ENCODE measurements around the gene PFDN6. TPM values are rescaled to one million over a fixed set of nuclear protein-coding genes. Genes with fewer than 3 reads are reported as not detected.
"Not testable (repeated sequence)": the region's sequence is repeated elsewhere in the genome, so short reads cannot be mapped to it uniquely, and the experiment has no call there.

Gene PFDN6
- total RNA-seq, 1 experiment from 2014 or later: 85.8 TPM

DNA sequence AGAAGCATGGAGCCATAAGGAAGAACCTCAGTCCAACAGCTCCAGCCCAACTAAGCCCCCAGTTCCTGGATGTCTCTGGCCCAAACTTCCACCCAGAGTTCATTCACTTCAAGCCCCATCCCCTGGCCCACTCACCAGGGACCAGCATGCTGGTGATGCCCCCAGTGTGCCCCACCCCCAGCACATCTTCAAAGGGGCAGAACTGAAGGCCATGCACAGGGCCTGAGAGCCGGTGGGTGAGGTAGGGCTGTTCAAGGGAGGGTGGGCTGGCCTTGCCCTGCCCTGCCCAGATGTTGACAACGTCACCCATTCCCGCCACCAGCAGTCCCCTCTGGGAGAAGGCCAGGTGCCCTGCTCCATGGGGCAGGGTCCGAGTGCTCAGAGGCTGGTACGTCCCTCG, 8.9 kb upstream of the PFDN6 start:
- Histone ChIP-seq H2BK15ac (ENCODE audit: low read depth, low read length) (no peak overlapping the region), H3K79me2 (ENCODE audit: insufficient read depth, low read length) (no peaks in the 10 kb centered on the region), H2BK120ac (ENCODE audit: low read depth, low read length, poor library complexity, severe bottlenecking) (no peak overlapping the region), H4K5ac (ENCODE audit: insufficient read length, low read depth, low read length) (no peak overlapping the region), H3K14ac (ENCODE audit: insufficient read depth, low read length) (no peak overlapping the region), H3K9me3 (ENCODE audit: control insufficient read depth, low read depth, low read length) (no peaks in the 10 kb centered on the region), H3K4ac (ENCODE audit: low read depth, low read length) (no peak overlapping the region), H3K56ac (ENCODE audit: insufficient read length, low read depth, low read length) (no peak overlapping the region), H3K79me1 (ENCODE audit: insufficient read depth, low read depth, low read length, poor library complexity, severe bottlenecking) (no peaks in the 10 kb centered on the region), H2AK5ac (ENCODE audit: insufficient read length, low read length) (no peak overlapping the region), H3K4me2 (ENCODE audit: insufficient read depth, insufficient read length, low read length) (no peak overlapping the region), H2BK5ac (ENCODE audit: insufficient read length, low read length) (no peak overlapping the region), H3K4me1 (ENCODE audit: insufficient read depth, low read length) (no peaks in the 10 kb centered on the region), H3K9ac (ENCODE audit: extremely low read depth, insufficient read length, low read length) (no peak overlapping the region), H4K8ac (replicated peaks; ENCODE audit: insufficient read length, low read depth, low read length) (no peak overlapping the region), H4K91ac (ENCODE audit: insufficient read length, low read depth, low read length) (no peak overlapping the region), H3K23ac (ENCODE audit: insufficient read length, low read depth, low read length) (no peak overlapping the region), H3K23me2 (ENCODE audit: insufficient read length, low read depth, low read length, poor library complexity, severe bottlenecking) (peaks cover 9% of the 10 kb centered on the region), H2AFZ (ENCODE audit: low read length) (no peak overlapping the region), H3T11ph (ENCODE audit: low read length) (no peak overlapping the region), H3K27me3 (ENCODE audit: insufficient read depth, low read length) (no peaks in the 10 kb centered on the region), H3K18ac (ENCODE audit: insufficient read length, low read depth, low read length) (no peak overlapping the region), H3K27ac (ENCODE audit: insufficient read length, low read depth, low read length) (no peak overlapping the region), H4K20me1 (ENCODE audit: control insufficient read depth, insufficient read depth, insufficient read length) (no peaks in the 10 kb centered on the region), H2BK20ac (ENCODE audit: low read depth, low read length, poor library complexity, severe bottlenecking) (no peak overlapping the region), H2BK12ac (ENCODE audit: insufficient read length, low read depth, low read length) (no peak overlapping the region)
- no CpG with 5 or more reads among the region's 6 CpGs for WGBS (ENCODE audit: extremely low coverage, insufficient read length, low lambda C conversion rate)
- Mint-ChIP-seq H3K36me3 (ENCODE audit: insufficient read depth in 1 of 3, low read depth in 3 of 3) (peaks cover 13 to 75% (median 39%) of the 10 kb centered on the region in 3 experiments; a peak in 6 of 7 replicates), H3K27ac (no peak overlapping the region), H3K4me1 (peaks cover 20 to 23% of the 10 kb centered on the region in 2 experiments), H3K4me3 (no peak overlapping the region), H3K27me3 (ENCODE audit: low read depth) (no peaks in the 10 kb centered on the region), H3K9me3 (no peaks in the 10 kb centered on the region)
- no peak for DNase-seq
- TF ChIP-seq CTCF (conservative IDR thresholded peaks at IDR 0.05): no peak

- H3K14ac ChIP-seq (ENCODE audit: insufficient read depth, low read length); DNase-seq; H3K27me3 ChIP-seq (ENCODE audit: insufficient read depth, low read length); H2BK120ac ChIP-seq (ENCODE audit: low read depth, low read length, poor library complexity, severe bottlenecking); H2BK5ac ChIP-seq (ENCODE audit: insufficient read length, low read length); H3K79me2 ChIP-seq (ENCODE audit: insufficient read depth, low read length); H3K4me1 ChIP-seq (ENCODE audit: insufficient read depth, low read length); H3K27ac ChIP-seq (ENCODE audit: insufficient read length, low read depth, low read length); H2BK20ac ChIP-seq (ENCODE audit: low read depth, low read length, poor library complexity, severe bottlenecking); H2AFZ ChIP-seq (ENCODE audit: low read length); H3K27ac Mint-ChIP-seq; H4K20me1 ChIP-seq (ENCODE audit: control insufficient read depth, insufficient read depth, insufficient read length); H4K91ac ChIP-seq (ENCODE audit: insufficient read length, low read depth, low read length); H3K23ac ChIP-seq (ENCODE audit: insufficient read length, low read depth, low read length); H2BK12ac ChIP-seq (ENCODE audit: insufficient read length, low read depth, low read length); H3K4me2 ChIP-seq (ENCODE audit: insufficient read depth, insufficient read length, low read length); H3K9me3 Mint-ChIP-seq; H3K56ac ChIP-seq (ENCODE audit: insufficient read length, low read depth, low read length); H2BK15ac ChIP-seq (ENCODE audit: low read depth, low read length); H4K8ac ChIP-seq (replicated peaks; ENCODE audit: insufficient read length, low read depth, low read length); H3K18ac ChIP-seq (ENCODE audit: insufficient read length, low read depth, low read length); H3K4me3 Mint-ChIP-seq; H3T11ph ChIP-seq (ENCODE audit: low read length); H4K5ac ChIP-seq (ENCODE audit: insufficient read length, low read depth, low read length); H3K9me3 ChIP-seq (ENCODE audit: control insufficient read depth, low read depth, low read length); H3K79me1 ChIP-seq (ENCODE audit: insufficient read depth, low read depth, low read length, poor library complexity, severe bottlenecking); H2AK5ac ChIP-seq (ENCODE audit: insufficient read length, low read length); H3K27me3 Mint-ChIP-seq (ENCODE audit: low read depth); H3K4ac ChIP-seq (ENCODE audit: low read depth, low read length); H3K9ac ChIP-seq (ENCODE audit: extremely low read depth, insufficient read length, low read length): not testable (repeated sequence)
- no CpG with 5 or more reads among the region's 4 CpGs for WGBS (ENCODE audit: extremely low coverage, insufficient read length, low lambda C conversion rate)
- peaks cover 6 to 19% of the 10 kb centered on the region in 2 experiments for H3K4me1 Mint-ChIP-seq
- H3K36me3 Mint-ChIP-seq (ENCODE audit: insufficient read depth in 1 of 3, low read depth in 3 of 3): peaks cover 25 to 81% (median 46%) of the 10 kb centered on the region in 3 experiments; a peak in 6 of 7 replicates
- peaks cover 11% of the 10 kb centered on the region for H3K23me2 ChIP-seq (ENCODE audit: insufficient read length, low read depth, low read length, poor library complexity, severe bottlenecking)
Observed at GRCh38 chr6:33285214-33285613, 4.2 kb upstream of the PFDN6 start.

Measured in H9 (cell line).